ENCODE data around the gene HTRA3.

- TF ChIP-seq RARB (CRISPR knock-in tag; IDR thresholded peaks at IDR 0.05) (no peak), ZFP3 (CRISPR knock-in tag; IDR thresholded peaks at IDR 0.05) (no peak), ZFP30 (CRISPR knock-in tag; IDR thresholded peaks at IDR 0.05) (no peak), TCF4 (CRISPR knock-in tag; IDR thresholded peaks at IDR 0.05; ENCODE audit: borderline replicate concordance) (no peak), ISL1 (CRISPR knock-in tag; IDR thresholded peaks at IDR 0.05) (no peak), ZNF70 (CRISPR knock-in tag; IDR thresholded peaks at IDR 0.05) (no peak), OSR1 (CRISPR knock-in tag; IDR thresholded peaks at IDR 0.05) (no peak), PPARA (CRISPR knock-in tag; IDR thresholded peaks at IDR 0.05; ENCODE audit: borderline replicate concordance) (no peak)
- TF ChIP-seq, protein P1, sequence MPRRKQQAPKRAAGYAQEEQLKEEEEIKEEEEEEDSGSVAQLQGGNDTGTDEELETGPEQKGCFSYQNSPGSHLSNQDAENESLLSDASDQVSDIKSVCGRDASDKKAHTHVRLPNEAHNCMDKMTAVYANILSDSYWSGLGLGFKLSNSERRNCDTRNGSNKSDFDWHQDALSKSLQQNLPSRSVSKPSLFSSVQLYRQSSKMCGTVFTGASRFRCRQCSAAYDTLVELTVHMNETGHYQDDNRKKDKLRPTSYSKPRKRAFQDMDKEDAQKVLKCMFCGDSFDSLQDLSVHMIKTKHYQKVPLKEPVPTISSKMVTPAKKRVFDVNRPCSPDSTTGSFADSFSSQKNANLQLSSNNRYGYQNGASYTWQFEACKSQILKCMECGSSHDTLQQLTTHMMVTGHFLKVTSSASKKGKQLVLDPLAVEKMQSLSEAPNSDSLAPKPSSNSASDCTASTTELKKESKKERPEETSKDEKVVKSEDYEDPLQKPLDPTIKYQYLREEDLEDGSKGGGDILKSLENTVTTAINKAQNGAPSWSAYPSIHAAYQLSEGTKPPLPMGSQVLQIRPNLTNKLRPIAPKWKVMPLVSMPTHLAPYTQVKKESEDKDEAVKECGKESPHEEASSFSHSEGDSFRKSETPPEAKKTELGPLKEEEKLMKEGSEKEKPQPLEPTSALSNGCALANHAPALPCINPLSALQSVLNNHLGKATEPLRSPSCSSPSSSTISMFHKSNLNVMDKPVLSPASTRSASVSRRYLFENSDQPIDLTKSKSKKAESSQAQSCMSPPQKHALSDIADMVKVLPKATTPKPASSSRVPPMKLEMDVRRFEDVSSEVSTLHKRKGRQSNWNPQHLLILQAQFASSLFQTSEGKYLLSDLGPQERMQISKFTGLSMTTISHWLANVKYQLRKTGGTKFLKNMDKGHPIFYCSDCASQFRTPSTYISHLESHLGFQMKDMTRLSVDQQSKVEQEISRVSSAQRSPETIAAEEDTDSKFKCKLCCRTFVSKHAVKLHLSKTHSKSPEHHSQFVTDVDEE (CRISPR knock-in tag; IDR thresholded peaks at IDR 0.05) = no peak
- TF ChIP-seq, protein P2, sequence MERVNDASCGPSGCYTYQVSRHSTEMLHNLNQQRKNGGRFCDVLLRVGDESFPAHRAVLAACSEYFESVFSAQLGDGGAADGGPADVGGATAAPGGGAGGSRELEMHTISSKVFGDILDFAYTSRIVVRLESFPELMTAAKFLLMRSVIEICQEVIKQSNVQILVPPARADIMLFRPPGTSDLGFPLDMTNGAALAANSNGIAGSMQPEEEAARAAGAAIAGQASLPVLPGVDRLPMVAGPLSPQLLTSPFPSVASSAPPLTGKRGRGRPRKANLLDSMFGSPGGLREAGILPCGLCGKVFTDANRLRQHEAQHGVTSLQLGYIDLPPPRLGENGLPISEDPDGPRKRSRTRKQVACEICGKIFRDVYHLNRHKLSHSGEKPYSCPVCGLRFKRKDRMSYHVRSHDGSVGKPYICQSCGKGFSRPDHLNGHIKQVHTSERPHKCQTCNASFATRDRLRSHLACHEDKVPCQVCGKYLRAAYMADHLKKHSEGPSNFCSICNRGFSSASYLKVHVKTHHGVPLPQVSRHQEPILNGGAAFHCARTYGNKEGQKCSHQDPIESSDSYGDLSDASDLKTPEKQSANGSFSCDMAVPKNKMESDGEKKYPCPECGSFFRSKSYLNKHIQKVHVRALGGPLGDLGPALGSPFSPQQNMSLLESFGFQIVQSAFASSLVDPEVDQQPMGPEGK (CRISPR knock-in tag; IDR thresholded peaks at IDR 0.05; ENCODE audit: borderline replicate concordance) = no peak
Observed at GRCh38 chr4:8300832-8301231, 31.3 kb downstream of the HTRA3 start.

Data from SK-N-SH treated with all-trans-retinoic acid at 6 μM for 48 hours (cell line).